Middle frontal gyrus (tissue), 1 donor: ENCODE data around the gene TLR9.

ENCODE experiments used
- DNase-seq: peaks from one replicate; pipeline ENCODE4 v3.0.0-alpha.2; 2015; ENCODE audit warnings: low spot score; ENCODE audit errors: extremely low spot score

Gene TLR9

GRCh38 chr3:52172262-52172757, 53.1 kb downstream of the TLR9 start:
- DNase-seq = no peak

GRCh38 chr3:52171514-52172261, 53.8 kb downstream of the TLR9 start:
- DNase-seq = no peak
